WTC11 (cell line): Measurements from ENCODE around the gene CLDN9. TPM values are rescaled to one million over a fixed set of nuclear protein-coding genes. Genes with fewer than 3 reads are reported as not detected.
A peak's percentile ranks its signal among the peaks of the same experiment; 100 is the strongest.

ENCODE experiments used
- ATAC-seq: fragments of 200-7000 bp; cut with Tn5 transposase; 2 replicates; pipeline ENCODE4 v1.10.0; 2021; ENCODE audit warnings: mild to moderate bottlenecking, moderate library complexity
- CTCF ChIA-PET: fragments of 300-600 bp; sonication (Branson Sonifier 250); formaldehyde crosslinking; loops from one replicate; lab custom pipeline; 2021; ENCODE audit warnings: antibody characterized with exemption; lab: Charles Lee
- POLR2A ChIA-PET: fragments of 350-600 bp; sonication (Branson Sonifier 250); formaldehyde crosslinking; loops from one replicate; lab custom pipeline; 2021; ENCODE audit warnings: antibody characterized with exemption; lab: Charles Lee
- DNase-seq: peaks from one replicate; pipeline ENCODE4 v3.0.0; 2021; ENCODE audit warnings: low spot score
- H3K27ac Mint-ChIP-seq: 2 replicates; pipeline ENCODE4 v1.8.0; 2021; ENCODE audit warnings: mixed read lengths
- H3K27me3 Mint-ChIP-seq: 2 replicates; pipeline ENCODE4 v1.8.0; 2021; ENCODE audit warnings: low read depth, mild to moderate bottlenecking, moderate library complexity, mixed read lengths
- H3K36me3 Mint-ChIP-seq: 2 replicates; pipeline ENCODE4 v1.8.0; 2021; ENCODE audit warnings: mixed read lengths
- H3K4me1 Mint-ChIP-seq: 2 replicates; pipeline ENCODE4 v1.8.0; 2022; ENCODE audit warnings: mixed read lengths
- H3K4me3 Mint-ChIP-seq: 2 replicates; pipeline ENCODE4 v1.8.0; 2021; ENCODE audit warnings: mild to moderate bottlenecking, moderate library complexity, mixed read lengths
- H3K9me3 Mint-ChIP-seq: 2 replicates; pipeline ENCODE4 v1.8.0; 2021; ENCODE audit warnings: mixed read lengths
- CREM ChIP-seq: sonication (generic); formaldehyde crosslinking; IDR thresholded peaks from 2 replicates; pipeline ENCODE4 v1.8.1; 2022; ENCODE audit warnings: mild to moderate bottlenecking, missing genetic modification reagents, moderate library complexity
- ETV6 ChIP-seq: sonication (generic); formaldehyde crosslinking; IDR thresholded peaks from 2 replicates; pipeline ENCODE4 v1.8.1; 2022; ENCODE audit warnings: mild to moderate bottlenecking, missing genetic modification reagents
- FOXJ3 ChIP-seq: sonication (generic); formaldehyde crosslinking; IDR thresholded peaks from 2 replicates; pipeline ENCODE4 v1.9.0; 2021; ENCODE audit warnings: missing genetic modification reagents, mild to moderate bottlenecking, borderline replicate concordance
- GRHL2 ChIP-seq: fragments of 250-450 bp; sonication (Bioruptor Pico); IDR thresholded peaks from 2 replicates; pipeline ENCODE4 v1.8.0; 2022; ENCODE audit warnings: mild to moderate bottlenecking, moderate library complexity; ENCODE audit not compliant: insufficient replicate concordance, severe bottlenecking
- JUN ChIP-seq: sonication (generic); formaldehyde crosslinking; IDR thresholded peaks from 2 replicates; pipeline ENCODE4 v1.8.0; 2023; ENCODE audit warnings: mild to moderate bottlenecking, missing genetic modification reagents
- NFYB ChIP-seq: sonication (generic); formaldehyde crosslinking; conservative IDR thresholded peaks from 2 replicates; pipeline ENCODE4 v1.8.0; 2022; ENCODE audit warnings: low read depth, missing genetic modification reagents
- RELA ChIP-seq: sonication (generic); formaldehyde crosslinking; IDR thresholded peaks from 2 replicates; pipeline ENCODE4 v1.8.1; 2022; ENCODE audit warnings: missing genetic modification reagents, mild to moderate bottlenecking, borderline replicate concordance
- RORB ChIP-seq: fragments of 250-450 bp; sonication (Bioruptor Pico); IDR thresholded peaks from 2 replicates; pipeline ENCODE4 v1.9.0; 2021; ENCODE audit warnings: mild to moderate bottlenecking
- TCF7 ChIP-seq: sonication (generic); formaldehyde crosslinking; IDR thresholded peaks from 2 replicates; pipeline ENCODE4 v1.8.0; 2022; ENCODE audit warnings: mild to moderate bottlenecking, low read depth, missing genetic modification reagents, moderate library complexity
- TEAD4 ChIP-seq: sonication (generic); formaldehyde crosslinking; IDR thresholded peaks from 2 replicates; pipeline ENCODE4 v1.8.0; 2022; ENCODE audit warnings: mild to moderate bottlenecking, missing genetic modification reagents
- TP53 ChIP-seq: sonication (generic); formaldehyde crosslinking; IDR thresholded peaks from 2 replicates; pipeline ENCODE4 v1.8.1; 2023; ENCODE audit warnings: mild to moderate bottlenecking, missing genetic modification reagents
- ZBTB21 ChIP-seq: sonication (generic); formaldehyde crosslinking; IDR thresholded peaks from 2 replicates; pipeline ENCODE4 v1.8.1; 2023; ENCODE audit warnings: mild to moderate bottlenecking, missing genetic modification reagents, borderline replicate concordance
- ZNF219 ChIP-seq: sonication (generic); formaldehyde crosslinking; IDR thresholded peaks from 2 replicates; pipeline ENCODE4 v1.8.0; 2023; ENCODE audit warnings: missing genetic modification reagents, mild to moderate bottlenecking, borderline replicate concordance
- ZNF232 ChIP-seq: sonication (generic); formaldehyde crosslinking; IDR thresholded peaks from 2 replicates; pipeline ENCODE4 v1.8.0; 2022; ENCODE audit warnings: mild to moderate bottlenecking, missing genetic modification reagents
- ZNF317 ChIP-seq: sonication (generic); formaldehyde crosslinking; IDR thresholded peaks from 2 replicates; pipeline ENCODE4 v1.8.1; 2023; ENCODE audit warnings: low read depth, mild to moderate bottlenecking, moderate library complexity, missing genetic modification reagents, borderline replicate concordance
- ZNF396 ChIP-seq: fragments of 250-450 bp; sonication (Bioruptor Pico); IDR thresholded peaks from 2 replicates; pipeline ENCODE4 v1.8.0; 2021; ENCODE audit warnings: mild to moderate bottlenecking, moderate library complexity, borderline replicate concordance
- total RNA-seq: library from RNA; stranded (reverse); gene quantifications from 3 replicates; pipeline ENCODE4 v1.2.3, GENCODE V29; 2021
- TF ChIP-seq, protein P1 (sequence below): sonication (generic); formaldehyde crosslinking; IDR thresholded peaks from 2 replicates; pipeline ENCODE4 v1.8.0; 2023; ENCODE audit warnings: missing genetic modification reagents, mild to moderate bottlenecking, borderline replicate concordance
- TF ChIP-seq, protein P2 (sequence below): sonication (generic); formaldehyde crosslinking; IDR thresholded peaks from 2 replicates; pipeline ENCODE4 v1.8.1; 2023; ENCODE audit warnings: mild to moderate bottlenecking, missing genetic modification reagents
- TF ChIP-seq, protein P3 (sequence below): sonication (generic); formaldehyde crosslinking; IDR thresholded peaks from 2 replicates; pipeline ENCODE4 v1.8.0; 2022; ENCODE audit warnings: missing genetic modification reagents
- TF ChIP-seq, protein P4 (sequence below): sonication (generic); formaldehyde crosslinking; IDR thresholded peaks from 2 replicates; pipeline ENCODE4 v1.8.0; 2022; ENCODE audit warnings: mild to moderate bottlenecking, missing genetic modification reagents
- TF ChIP-seq, protein P5 (sequence below): sonication (generic); formaldehyde crosslinking; IDR thresholded peaks from 2 replicates; pipeline ENCODE4 v1.8.0; 2022; ENCODE audit warnings: mild to moderate bottlenecking, missing genetic modification reagents

The CLDN9 gene
- total RNA-seq, 1 experiment from 2014 or later, result 0.92 TPM

DNA sequence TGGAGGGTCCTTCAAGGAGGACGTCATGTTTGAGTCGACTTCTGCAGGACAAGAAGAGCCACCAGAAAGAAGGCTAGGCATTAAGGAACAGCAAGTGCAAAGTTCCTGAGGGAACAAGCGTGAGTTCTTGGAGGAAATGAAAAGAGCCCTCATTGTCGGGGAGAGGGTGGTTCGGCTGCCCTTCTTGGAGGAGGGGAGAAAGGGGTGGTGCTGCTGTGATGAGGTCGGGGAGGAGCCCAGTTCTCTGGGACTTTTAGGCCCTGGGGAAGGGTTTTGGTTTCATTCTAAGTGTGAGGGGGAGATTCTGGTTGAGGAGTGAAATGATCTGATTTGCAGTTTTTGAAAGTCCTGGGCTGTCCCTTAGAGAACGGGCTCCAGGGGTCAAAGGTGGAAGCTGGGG lies 19.9 kb downstream of the CLDN9 start:
- Mint-ChIP-seq H3K9me3 (no peaks in the 10 kb centered on the region), H3K36me3 (0 out of 2 replicates have a peak, but pooled peaks cover 5% of the 10 kb centered on the region), H3K4me1 (peaks cover 31% of the 10 kb centered on the region), H3K27ac (peak overlapping the region; percentile 6), H3K4me3 (no peak overlapping the region)
- CTCF ChIA-PET, result interaction anchor here (1.1 to 9.8 kb wide), 17 partner anchors 8 to 139 kb away, joined by 4 to 355 read pairs (median 20); partner anchors contain the start of genes BICDL2, CLDN6, CLDN9 and HCFC1R1
- no peak for ATAC-seq
- no peak for TF ChIP-seq RORB (CRISPR knock-in tag)
- TF ChIP-seq JUN, result no peak
- TF ChIP-seq TCF7 (CRISPR knock-in tag), result no peak
- no peak for TF ChIP-seq RELA (CRISPR knock-in tag)
- TF ChIP-seq FOXJ3, result no peak
- TF ChIP-seq, all 79 proteins: peak for 0
- no peak for DNase-seq
- peaks cover 3% of the 10 kb centered on the region; the same call in 1 of the 2 replicates for H3K27me3 Mint-ChIP-seq
- POLR2A ChIA-PET, result interaction anchor here (0.7 to 6.0 kb wide), 4 partner anchors 14 to 97 kb away, joined by 3 to 87 read pairs (median 6); partner anchors contain the start of genes CLDN6 and TNFRSF12A

DNA sequence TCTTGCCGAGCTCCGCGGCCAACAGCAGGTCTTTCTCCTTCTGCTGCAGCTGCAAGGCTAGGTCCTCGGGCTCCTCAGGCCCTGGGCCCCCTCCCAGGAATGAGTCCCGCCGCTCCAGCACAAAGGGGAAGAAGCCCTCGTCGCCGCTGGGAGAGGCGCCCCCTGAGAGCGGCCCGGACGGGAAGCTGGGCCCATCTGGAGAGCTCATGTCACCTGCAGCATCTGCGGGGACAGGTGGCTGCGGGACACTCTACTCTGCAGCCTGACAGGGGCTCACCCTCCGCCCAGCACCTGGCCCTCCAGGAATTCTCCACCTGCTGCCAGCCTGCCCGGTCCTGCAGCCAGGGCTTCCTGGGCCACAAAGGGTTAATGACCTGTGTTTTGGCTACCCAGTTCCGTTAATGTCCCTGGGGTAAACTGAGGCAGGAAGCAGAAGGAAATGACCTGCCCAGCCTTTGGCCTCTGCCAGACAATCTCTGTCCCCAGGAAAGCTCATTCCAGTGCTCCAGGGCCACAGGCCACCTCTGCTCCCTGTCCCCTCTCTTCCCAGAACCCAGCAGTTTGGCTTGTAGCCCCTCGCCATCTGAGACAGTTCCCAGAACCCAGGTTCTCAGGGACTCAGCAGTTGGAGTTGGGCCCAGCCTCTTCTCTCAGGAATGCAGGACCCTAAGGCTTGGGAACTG lies 22.7 kb downstream of the CLDN9 start:
- peak overlapping the region; percentile 72 for H3K4me3 Mint-ChIP-seq
- H3K36me3 Mint-ChIP-seq, result no peaks in the 10 kb centered on the region
- ATAC-seq, result no peak
- H3K27me3 Mint-ChIP-seq, result peaks cover 3% of the 10 kb centered on the region; the same call in 1 of the 2 replicates
- no peaks in the 10 kb centered on the region for H3K9me3 Mint-ChIP-seq
- ChIA-PET POLR2A (interaction anchor here (1.1 to 1.4 kb wide), 2 partner anchors 11 to 14 kb away, joined by 3 read pairs; no protein-coding TSS in a partner anchor), CTCF (interaction anchor here (1.1 to 11.1 kb wide), 9 partner anchors 4 to 96 kb away, joined by 3 to 292 read pairs (median 10); partner anchors contain the start of genes BICDL2, CLDN6, HCFC1R1 and MMP25)
- DNase-seq, result no peak
- peaks cover 35% of the 10 kb centered on the region for H3K4me1 Mint-ChIP-seq
- H3K27ac Mint-ChIP-seq, result no peak overlapping the region
- TF ChIP-seq ZNF317 (CRISPR knock-in tag) (no peak), ZBTB21 (no peak), NFYB (CRISPR knock-in tag) (no peak), JUN (no peak), ZNF232 (no peak), TEAD4 (no peak), TP53 (CRISPR knock-in tag) (no peak), GRHL2 (no peak), ETV6 (CRISPR knock-in tag) (no peak), CREM (CRISPR knock-in tag) (no peak), ZNF396 (CRISPR knock-in tag) (no peak), ZNF219 (no peak)
- TF ChIP-seq, protein P1, sequence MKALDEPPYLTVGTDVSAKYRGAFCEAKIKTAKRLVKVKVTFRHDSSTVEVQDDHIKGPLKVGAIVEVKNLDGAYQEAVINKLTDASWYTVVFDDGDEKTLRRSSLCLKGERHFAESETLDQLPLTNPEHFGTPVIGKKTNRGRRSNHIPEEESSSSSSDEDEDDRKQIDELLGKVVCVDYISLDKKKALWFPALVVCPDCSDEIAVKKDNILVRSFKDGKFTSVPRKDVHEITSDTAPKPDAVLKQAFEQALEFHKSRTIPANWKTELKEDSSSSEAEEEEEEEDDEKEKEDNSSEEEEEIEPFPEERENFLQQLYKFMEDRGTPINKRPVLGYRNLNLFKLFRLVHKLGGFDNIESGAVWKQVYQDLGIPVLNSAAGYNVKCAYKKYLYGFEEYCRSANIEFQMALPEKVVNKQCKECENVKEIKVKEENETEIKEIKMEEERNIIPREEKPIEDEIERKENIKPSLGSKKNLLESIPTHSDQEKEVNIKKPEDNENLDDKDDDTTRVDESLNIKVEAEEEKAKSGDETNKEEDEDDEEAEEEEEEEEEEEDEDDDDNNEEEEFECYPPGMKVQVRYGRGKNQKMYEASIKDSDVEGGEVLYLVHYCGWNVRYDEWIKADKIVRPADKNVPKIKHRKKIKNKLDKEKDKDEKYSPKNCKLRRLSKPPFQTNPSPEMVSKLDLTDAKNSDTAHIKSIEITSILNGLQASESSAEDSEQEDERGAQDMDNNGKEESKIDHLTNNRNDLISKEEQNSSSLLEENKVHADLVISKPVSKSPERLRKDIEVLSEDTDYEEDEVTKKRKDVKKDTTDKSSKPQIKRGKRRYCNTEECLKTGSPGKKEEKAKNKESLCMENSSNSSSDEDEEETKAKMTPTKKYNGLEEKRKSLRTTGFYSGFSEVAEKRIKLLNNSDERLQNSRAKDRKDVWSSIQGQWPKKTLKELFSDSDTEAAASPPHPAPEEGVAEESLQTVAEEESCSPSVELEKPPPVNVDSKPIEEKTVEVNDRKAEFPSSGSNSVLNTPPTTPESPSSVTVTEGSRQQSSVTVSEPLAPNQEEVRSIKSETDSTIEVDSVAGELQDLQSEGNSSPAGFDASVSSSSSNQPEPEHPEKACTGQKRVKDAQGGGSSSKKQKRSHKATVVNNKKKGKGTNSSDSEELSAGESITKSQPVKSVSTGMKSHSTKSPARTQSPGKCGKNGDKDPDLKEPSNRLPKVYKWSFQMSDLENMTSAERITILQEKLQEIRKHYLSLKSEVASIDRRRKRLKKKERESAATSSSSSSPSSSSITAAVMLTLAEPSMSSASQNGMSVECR, result no peak
- TF ChIP-seq, protein P2, sequence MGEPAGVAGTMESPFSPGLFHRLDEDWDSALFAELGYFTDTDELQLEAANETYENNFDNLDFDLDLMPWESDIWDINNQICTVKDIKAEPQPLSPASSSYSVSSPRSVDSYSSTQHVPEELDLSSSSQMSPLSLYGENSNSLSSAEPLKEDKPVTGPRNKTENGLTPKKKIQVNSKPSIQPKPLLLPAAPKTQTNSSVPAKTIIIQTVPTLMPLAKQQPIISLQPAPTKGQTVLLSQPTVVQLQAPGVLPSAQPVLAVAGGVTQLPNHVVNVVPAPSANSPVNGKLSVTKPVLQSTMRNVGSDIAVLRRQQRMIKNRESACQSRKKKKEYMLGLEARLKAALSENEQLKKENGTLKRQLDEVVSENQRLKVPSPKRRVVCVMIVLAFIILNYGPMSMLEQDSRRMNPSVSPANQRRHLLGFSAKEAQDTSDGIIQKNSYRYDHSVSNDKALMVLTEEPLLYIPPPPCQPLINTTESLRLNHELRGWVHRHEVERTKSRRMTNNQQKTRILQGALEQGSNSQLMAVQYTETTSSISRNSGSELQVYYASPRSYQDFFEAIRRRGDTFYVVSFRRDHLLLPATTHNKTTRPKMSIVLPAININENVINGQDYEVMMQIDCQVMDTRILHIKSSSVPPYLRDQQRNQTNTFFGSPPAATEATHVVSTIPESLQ (CRISPR knock-in tag), result no peak
- TF ChIP-seq, protein P3, sequence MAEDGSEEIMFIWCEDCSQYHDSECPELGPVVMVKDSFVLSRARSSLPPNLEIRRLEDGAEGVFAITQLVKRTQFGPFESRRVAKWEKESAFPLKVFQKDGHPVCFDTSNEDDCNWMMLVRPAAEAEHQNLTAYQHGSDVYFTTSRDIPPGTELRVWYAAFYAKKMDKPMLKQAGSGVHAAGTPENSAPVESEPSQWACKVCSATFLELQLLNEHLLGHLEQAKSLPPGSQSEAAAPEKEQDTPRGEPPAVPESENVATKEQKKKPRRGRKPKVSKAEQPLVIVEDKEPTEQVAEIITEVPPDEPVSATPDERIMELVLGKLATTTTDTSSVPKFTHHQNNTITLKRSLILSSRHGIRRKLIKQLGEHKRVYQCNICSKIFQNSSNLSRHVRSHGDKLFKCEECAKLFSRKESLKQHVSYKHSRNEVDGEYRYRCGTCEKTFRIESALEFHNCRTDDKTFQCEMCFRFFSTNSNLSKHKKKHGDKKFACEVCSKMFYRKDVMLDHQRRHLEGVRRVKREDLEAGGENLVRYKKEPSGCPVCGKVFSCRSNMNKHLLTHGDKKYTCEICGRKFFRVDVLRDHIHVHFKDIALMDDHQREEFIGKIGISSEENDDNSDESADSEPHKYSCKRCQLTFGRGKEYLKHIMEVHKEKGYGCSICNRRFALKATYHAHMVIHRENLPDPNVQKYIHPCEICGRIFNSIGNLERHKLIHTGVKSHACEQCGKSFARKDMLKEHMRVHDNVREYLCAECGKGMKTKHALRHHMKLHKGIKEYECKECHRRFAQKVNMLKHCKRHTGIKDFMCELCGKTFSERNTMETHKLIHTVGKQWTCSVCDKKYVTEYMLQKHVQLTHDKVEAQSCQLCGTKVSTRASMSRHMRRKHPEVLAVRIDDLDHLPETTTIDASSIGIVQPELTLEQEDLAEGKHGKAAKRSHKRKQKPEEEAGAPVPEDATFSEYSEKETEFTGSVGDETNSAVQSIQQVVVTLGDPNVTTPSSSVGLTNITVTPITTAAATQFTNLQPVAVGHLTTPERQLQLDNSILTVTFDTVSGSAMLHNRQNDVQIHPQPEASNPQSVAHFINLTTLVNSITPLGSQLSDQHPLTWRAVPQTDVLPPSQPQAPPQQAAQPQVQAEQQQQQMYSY (CRISPR knock-in tag), result no peak
- TF ChIP-seq, protein P4, sequence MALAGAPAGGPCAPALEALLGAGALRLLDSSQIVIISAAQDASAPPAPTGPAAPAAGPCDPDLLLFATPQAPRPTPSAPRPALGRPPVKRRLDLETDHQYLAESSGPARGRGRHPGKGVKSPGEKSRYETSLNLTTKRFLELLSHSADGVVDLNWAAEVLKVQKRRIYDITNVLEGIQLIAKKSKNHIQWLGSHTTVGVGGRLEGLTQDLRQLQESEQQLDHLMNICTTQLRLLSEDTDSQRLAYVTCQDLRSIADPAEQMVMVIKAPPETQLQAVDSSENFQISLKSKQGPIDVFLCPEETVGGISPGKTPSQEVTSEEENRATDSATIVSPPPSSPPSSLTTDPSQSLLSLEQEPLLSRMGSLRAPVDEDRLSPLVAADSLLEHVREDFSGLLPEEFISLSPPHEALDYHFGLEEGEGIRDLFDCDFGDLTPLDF (CRISPR knock-in tag), result no peak
- TF ChIP-seq, protein P5, sequence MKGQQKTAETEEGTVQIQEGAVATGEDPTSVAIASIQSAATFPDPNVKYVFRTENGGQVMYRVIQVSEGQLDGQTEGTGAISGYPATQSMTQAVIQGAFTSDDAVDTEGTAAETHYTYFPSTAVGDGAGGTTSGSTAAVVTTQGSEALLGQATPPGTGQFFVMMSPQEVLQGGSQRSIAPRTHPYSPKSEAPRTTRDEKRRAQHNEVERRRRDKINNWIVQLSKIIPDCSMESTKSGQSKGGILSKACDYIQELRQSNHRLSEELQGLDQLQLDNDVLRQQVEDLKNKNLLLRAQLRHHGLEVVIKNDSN (CRISPR knock-in tag), result no peak
